ENCODE measurements around the gene IL1R2.

- TF ChIP-seq GATA2 (IDR thresholded peaks at IDR 0.05; ENCODE audit: low read depth, low read length) (no peak), GATA3 (IDR thresholded peaks at IDR 0.05; ENCODE audit: low read depth, low read length) (no peak)
Observed at GRCh38 chr2:101958061-101958460, 33.7 kb upstream of the IL1R2 start.

All from SH-SY5Y (cell line).